ENCODE data around the gene SYNE4. TPM values are rescaled to one million over a fixed set of nuclear protein-coding genes. Genes with fewer than 3 reads are reported as not detected.

The SYNE4 gene
- total RNA-seq, 1 donor: under 0.01 TPM

GRCh38 chr19:35990156-35990555, 18.5 kb downstream of the SYNE4 start:
- no peak overlapping the region for H2AFZ ChIP-seq (ENCODE audit: low read length)
- no peak overlapping the region for H3K4me3 ChIP-seq (ENCODE audit: insufficient read depth, low read length)
- TF ChIP-seq, protein P1, sequence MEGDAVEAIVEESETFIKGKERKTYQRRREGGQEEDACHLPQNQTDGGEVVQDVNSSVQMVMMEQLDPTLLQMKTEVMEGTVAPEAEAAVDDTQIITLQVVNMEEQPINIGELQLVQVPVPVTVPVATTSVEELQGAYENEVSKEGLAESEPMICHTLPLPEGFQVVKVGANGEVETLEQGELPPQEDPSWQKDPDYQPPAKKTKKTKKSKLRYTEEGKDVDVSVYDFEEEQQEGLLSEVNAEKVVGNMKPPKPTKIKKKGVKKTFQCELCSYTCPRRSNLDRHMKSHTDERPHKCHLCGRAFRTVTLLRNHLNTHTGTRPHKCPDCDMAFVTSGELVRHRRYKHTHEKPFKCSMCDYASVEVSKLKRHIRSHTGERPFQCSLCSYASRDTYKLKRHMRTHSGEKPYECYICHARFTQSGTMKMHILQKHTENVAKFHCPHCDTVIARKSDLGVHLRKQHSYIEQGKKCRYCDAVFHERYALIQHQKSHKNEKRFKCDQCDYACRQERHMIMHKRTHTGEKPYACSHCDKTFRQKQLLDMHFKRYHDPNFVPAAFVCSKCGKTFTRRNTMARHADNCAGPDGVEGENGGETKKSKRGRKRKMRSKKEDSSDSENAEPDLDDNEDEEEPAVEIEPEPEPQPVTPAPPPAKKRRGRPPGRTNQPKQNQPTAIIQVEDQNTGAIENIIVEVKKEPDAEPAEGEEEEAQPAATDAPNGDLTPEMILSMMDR (IDR thresholded peaks at IDR 0.05; ENCODE audit: extremely low read depth, low read depth, low read length): no peak
- H3K27me3 ChIP-seq (ENCODE audit: insufficient read depth, low read length): peaks cover 22% of the 10 kb centered on the region
- peaks cover 3% of the 10 kb centered on the region for H3K4me1 ChIP-seq (ENCODE audit: insufficient read depth, low read length)
- no peak overlapping the region for H3K27ac ChIP-seq (ENCODE audit: low read depth, low read length)
- H3K36me3 ChIP-seq (ENCODE audit: insufficient read depth, low read length): no peaks in the 10 kb centered on the region
- peaks cover 2% of the 10 kb centered on the region for H3K79me2 ChIP-seq (ENCODE audit: insufficient read depth, low read length)
- peaks cover 2% of the 10 kb centered on the region for H3K9me3 ChIP-seq (ENCODE audit: low read depth, low read length)
- DNase-seq (ENCODE audit: insufficient read length, low spot score, missing footprints): no peak
- no peaks in the 10 kb centered on the region for H4K20me1 ChIP-seq (ENCODE audit: insufficient read depth, low read length)
- no peak overlapping the region for H3K4me2 ChIP-seq (ENCODE audit: insufficient read depth, low read length)

DNA sequence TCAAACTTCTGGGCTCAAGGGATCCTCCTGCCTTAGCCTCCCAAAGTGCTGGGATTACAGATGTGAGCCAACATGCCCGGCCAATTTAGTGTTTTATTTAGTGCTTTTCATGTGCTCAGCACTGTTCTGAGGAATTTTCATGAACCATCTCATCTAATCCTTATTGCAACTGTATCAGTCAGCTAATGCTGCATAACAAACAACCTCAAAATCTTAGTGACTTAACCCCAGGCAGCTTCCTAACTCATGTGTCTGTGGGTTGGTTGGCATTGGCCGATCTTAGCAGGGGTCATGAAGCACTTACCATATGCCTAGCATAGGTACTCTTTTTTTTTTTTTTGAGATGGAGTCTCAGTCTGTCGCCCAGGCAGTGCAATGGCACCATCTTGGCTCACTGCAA, 19.8 kb downstream of the SYNE4 start:
- DNase-seq (ENCODE audit: insufficient read length, low spot score, missing footprints): no peak
- no peak overlapping the region for H3K4me2 ChIP-seq (ENCODE audit: insufficient read depth, low read length)
- H3K27me3 ChIP-seq (ENCODE audit: insufficient read depth, low read length): peaks cover 22% of the 10 kb centered on the region
- H3K4me1 ChIP-seq (ENCODE audit: insufficient read depth, low read length): no peaks in the 10 kb centered on the region
- H3K36me3 ChIP-seq (ENCODE audit: insufficient read depth, low read length): no peaks in the 10 kb centered on the region
- H2AFZ ChIP-seq (ENCODE audit: low read length): no peak overlapping the region
- peaks cover 2% of the 10 kb centered on the region for H3K9me3 ChIP-seq (ENCODE audit: low read depth, low read length)
- no peaks in the 10 kb centered on the region for H4K20me1 ChIP-seq (ENCODE audit: insufficient read depth, low read length)
- H3K27ac ChIP-seq (ENCODE audit: low read depth, low read length): no peak overlapping the region
- no peaks in the 10 kb centered on the region for H3K79me2 ChIP-seq (ENCODE audit: insufficient read depth, low read length)
- TF ChIP-seq, protein P1 (IDR thresholded peaks at IDR 0.05; ENCODE audit: extremely low read depth, low read depth, low read length): no peak
- no peak overlapping the region for H3K4me3 ChIP-seq (ENCODE audit: insufficient read depth, low read length)

- no peak overlapping the region for H3K4me3 ChIP-seq (ENCODE audit: insufficient read depth, low read length)
Measured at GRCh38 chr19:35987571-35987896, 21.1 kb downstream of the SYNE4 start.

DNA sequence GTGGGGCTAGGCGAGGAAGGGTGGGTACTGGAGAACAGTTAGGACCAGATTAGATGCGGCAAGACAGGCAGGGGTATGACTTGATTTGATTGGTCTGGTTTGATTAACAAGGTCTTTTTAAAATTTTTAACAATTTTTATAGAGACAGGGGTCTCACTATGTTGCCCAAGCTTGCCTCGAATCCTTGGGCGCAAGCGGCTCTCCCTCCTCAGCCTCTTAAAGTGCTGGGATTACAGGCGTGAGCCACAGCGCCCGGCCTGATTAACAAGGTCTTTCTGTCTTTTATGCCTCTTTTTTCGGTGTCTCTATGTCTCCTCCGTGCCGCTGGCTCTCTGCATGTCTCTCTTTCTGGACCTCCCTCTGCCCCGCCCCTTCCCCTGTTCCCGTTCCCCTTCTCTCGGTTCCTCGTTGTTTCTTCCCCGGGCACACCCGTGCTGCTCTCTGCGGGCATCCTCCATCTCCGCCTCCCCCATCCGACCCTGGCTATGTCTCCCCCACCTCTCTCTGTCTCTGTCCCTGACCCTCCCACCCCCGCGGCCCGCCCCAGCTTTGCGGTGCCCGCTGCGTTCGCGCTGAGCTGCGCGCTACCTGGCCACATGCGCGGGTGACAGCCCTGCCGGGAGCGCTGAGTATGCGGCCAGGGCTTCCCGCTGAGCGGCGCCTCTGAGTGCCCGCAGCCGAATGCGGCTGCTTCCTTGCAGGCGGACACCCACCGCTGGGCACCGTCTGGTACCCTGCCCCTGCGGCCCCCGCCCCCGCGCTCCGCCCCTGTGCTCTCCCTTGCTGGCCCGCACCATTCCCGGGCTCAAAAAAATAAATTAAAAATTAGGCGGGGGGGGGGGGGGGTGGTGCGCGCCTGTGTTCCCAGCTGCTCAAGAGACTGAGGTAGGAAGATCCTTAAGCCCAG, 21.7 kb downstream of the SYNE4 start:
- Histone ChIP-seq H3K79me2 (ENCODE audit: insufficient read depth, low read length) (no peaks in the 10 kb centered on the region), H3K4me3 (ENCODE audit: insufficient read depth, low read length) (peak overlapping the region; percentile 33), H4K20me1 (ENCODE audit: insufficient read depth, low read length) (no peaks in the 10 kb centered on the region), H3K9me3 (ENCODE audit: low read depth, low read length) (peaks cover 2% of the 10 kb centered on the region), H3K4me1 (ENCODE audit: insufficient read depth, low read length) (no peaks in the 10 kb centered on the region), H3K4me2 (ENCODE audit: insufficient read depth, low read length) (no peak overlapping the region), H3K27me3 (ENCODE audit: insufficient read depth, low read length) (peaks cover 22% of the 10 kb centered on the region), H3K36me3 (ENCODE audit: insufficient read depth, low read length) (no peaks in the 10 kb centered on the region), H2AFZ (ENCODE audit: low read length) (no peak overlapping the region), H3K27ac (ENCODE audit: low read depth, low read length) (no peak overlapping the region)
- peak; percentile 85 for DNase-seq (ENCODE audit: insufficient read length, low spot score, missing footprints)
- TF ChIP-seq, protein P1 (IDR thresholded peaks at IDR 0.05; ENCODE audit: extremely low read depth, low read depth, low read length): no peak

More at GRCh38 chr19:35987571-35987896, 21.1 kb downstream of the SYNE4 start:
- Histone ChIP-seq H3K27me3 (ENCODE audit: insufficient read depth, low read length) (peaks cover 22% of the 10 kb centered on the region), H3K9me3 (ENCODE audit: low read depth, low read length) (peaks cover 2% of the 10 kb centered on the region), H3K79me2 (ENCODE audit: insufficient read depth, low read length) (no peaks in the 10 kb centered on the region), H3K4me1 (ENCODE audit: insufficient read depth, low read length) (no peaks in the 10 kb centered on the region), H3K4me2 (ENCODE audit: insufficient read depth, low read length) (no peak overlapping the region), H3K36me3 (ENCODE audit: insufficient read depth, low read length) (no peaks in the 10 kb centered on the region), H2AFZ (ENCODE audit: low read length) (no peak overlapping the region), H4K20me1 (ENCODE audit: insufficient read depth, low read length) (no peaks in the 10 kb centered on the region), H3K27ac (ENCODE audit: low read depth, low read length) (no peak overlapping the region)
- TF ChIP-seq, protein P1 (IDR thresholded peaks at IDR 0.05; ENCODE audit: extremely low read depth, low read depth, low read length): no peak
- no peak for DNase-seq (ENCODE audit: insufficient read length, low spot score, missing footprints)
